ENCODE measurements around the gene ZNHIT1. TPM values are rescaled to one million over a fixed set of nuclear protein-coding genes. Genes with fewer than 3 reads are reported as not detected.

The ZNHIT1 gene
- total and polyA plus RNA-seq, 2 donors (not counting 3 experiments of a cell fraction or from before 2014, with no cell fraction given): 74.1 to 89.9 TPM

DNA sequence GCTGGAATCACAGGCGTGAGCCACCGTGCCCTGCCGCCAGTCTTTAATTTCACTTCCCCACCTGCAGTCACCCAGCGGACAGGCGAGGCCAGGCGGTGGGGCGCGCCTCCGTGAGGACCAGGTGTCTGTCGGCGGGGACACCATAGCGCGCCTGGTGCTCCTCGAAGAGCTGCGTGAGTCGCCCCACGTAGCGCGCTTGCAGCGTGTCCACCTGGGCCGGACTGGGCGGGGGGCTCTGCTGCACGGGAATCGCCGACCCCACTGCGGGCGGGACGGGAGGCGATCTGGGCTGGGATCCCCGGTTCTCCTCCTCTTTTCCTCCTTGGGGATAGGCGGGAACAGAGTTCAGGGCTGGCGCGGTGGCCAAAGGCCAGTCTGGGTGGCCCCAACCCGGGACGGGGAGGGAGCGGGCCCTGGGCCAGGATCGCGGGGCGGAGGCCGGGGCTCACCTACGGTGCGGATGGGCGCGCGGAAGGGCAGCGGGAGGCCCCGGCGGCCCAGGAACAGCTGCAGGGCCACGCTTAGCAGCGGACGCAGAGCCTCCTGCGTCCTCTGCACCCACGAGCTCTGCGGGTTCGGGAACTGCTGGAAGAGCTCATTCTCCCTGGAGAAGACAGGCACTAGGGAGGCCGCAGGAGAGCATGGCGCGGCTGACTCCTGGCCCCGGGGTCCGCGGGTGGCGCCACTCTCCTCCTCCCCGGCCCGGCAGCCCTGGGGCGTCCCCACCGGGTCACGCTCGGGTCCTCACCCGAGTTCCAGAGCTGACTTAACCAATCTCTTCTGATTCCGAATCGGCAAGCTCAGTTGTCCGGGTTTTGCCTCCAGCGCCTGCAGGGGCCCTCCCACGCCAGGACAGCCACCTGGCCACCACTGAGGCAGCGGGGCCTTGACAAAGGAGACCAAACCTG, 16.0 kb upstream of the ZNHIT1 start:
- no peak overlapping the region for H3K27ac ChIP-seq (ENCODE audit: insufficient read depth, low read depth, low read length)
- TF ChIP-seq MYC (IDR thresholded peaks at IDR 0.05; ENCODE audit: low read depth, low read length): no peak
- no peak for TF ChIP-seq FOS (IDR thresholded peaks at IDR 0.05; ENCODE audit: borderline replicate concordance, insufficient read depth, low read length)
- no peak for TF ChIP-seq POLR2AphosphoS5 (IDR thresholded peaks at IDR 0.05; ENCODE audit: insufficient read depth, low read depth, low read length)
- TF ChIP-seq, protein P1, sequence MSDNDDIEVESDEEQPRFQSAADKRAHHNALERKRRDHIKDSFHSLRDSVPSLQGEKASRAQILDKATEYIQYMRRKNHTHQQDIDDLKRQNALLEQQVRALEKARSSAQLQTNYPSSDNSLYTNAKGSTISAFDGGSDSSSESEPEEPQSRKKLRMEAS (IDR thresholded peaks at IDR 0.05; ENCODE audit: insufficient read depth, insufficient read length): no peak
- TF ChIP-seq, protein P2, sequence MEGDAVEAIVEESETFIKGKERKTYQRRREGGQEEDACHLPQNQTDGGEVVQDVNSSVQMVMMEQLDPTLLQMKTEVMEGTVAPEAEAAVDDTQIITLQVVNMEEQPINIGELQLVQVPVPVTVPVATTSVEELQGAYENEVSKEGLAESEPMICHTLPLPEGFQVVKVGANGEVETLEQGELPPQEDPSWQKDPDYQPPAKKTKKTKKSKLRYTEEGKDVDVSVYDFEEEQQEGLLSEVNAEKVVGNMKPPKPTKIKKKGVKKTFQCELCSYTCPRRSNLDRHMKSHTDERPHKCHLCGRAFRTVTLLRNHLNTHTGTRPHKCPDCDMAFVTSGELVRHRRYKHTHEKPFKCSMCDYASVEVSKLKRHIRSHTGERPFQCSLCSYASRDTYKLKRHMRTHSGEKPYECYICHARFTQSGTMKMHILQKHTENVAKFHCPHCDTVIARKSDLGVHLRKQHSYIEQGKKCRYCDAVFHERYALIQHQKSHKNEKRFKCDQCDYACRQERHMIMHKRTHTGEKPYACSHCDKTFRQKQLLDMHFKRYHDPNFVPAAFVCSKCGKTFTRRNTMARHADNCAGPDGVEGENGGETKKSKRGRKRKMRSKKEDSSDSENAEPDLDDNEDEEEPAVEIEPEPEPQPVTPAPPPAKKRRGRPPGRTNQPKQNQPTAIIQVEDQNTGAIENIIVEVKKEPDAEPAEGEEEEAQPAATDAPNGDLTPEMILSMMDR (IDR thresholded peaks at IDR 0.05; ENCODE audit: extremely low read depth in 1 of 2, insufficient read depth in 1 of 2, low read depth in 1 of 2, low read length in 2 of 2): no peak
- no peak for TF ChIP-seq GATA2 (IDR thresholded peaks at IDR 0.05; ENCODE audit: insufficient read depth, insufficient read length, low read depth, low read length)
- no peak for TF ChIP-seq POLR2A (IDR thresholded peaks at IDR 0.05; ENCODE audit: low read depth, low read length)
- TF ChIP-seq JUN (IDR thresholded peaks at IDR 0.05; ENCODE audit: borderline replicate concordance, insufficient read depth, insufficient read length, low read depth): no peak
- no peak for TF ChIP-seq EZH2 (IDR thresholded peaks at IDR 0.05; ENCODE audit: borderline replicate concordance, low read depth, low read length, severe bottlenecking)
- H3K9me1 ChIP-seq (replicated peaks; ENCODE audit: control insufficient read depth, extremely low read depth, insufficient read depth, low read length): no peaks in the 10 kb centered on the region
- no peak overlapping the region for H3K4me2 ChIP-seq (ENCODE audit: insufficient read depth, low read length)
- FAIRE-seq: no peak
- peaks cover 5% of the 10 kb centered on the region for H3K4me1 ChIP-seq (ENCODE audit: control insufficient read depth, extremely low read depth, insufficient read depth, low read length)
- H2AFZ ChIP-seq (ENCODE audit: low read depth, low read length): no peak overlapping the region
- no peaks in the 10 kb centered on the region for H3K9me3 ChIP-seq (replicated peaks; ENCODE audit: control insufficient read depth, insufficient read depth, low read length)
- intact Hi-C loops (cut with micrococcal nuclease) (no loop called here), dilution Hi-C loops (cut with MboI; ENCODE audit: extremely low pct_ligation_motif_present, low sequenced_read_pairs) (no loop called here)
- no TSS peak for BruUV-seq (replicated peaks)
- ChIA-PET CTCF (interaction anchor here (0.6 to 5.2 kb wide), 6 partner anchors 9 to 496 kb away, joined by 3 to 38 read pairs (median 4); partner anchors contain the start of genes FIS1 and POP7), POLR2A (no interaction called here)
- peaks cover 0 to 7% of the 10 kb centered on the region in 2 experiments for H3K36me3 ChIP-seq (ENCODE audit: control insufficient read depth in 2 of 2, extremely low read depth in 1 of 2, insufficient read depth in 2 of 2, low read length in 2 of 2)
- H4K20me1 ChIP-seq (replicated peaks; ENCODE audit: control insufficient read depth, extremely low read depth, insufficient read depth, low read length): no peaks in the 10 kb centered on the region
- no peak for DNase-seq (ENCODE audit: low read depth, low spot score)
- H3K79me2 ChIP-seq (ENCODE audit: control insufficient read depth, insufficient read depth, low read length): no peaks in the 10 kb centered on the region
- peaks cover 28 to 29% of the 10 kb centered on the region in 2 experiments for H3K27me3 ChIP-seq (ENCODE audit: control insufficient read depth in 2 of 2, insufficient read depth in 2 of 2, low read length in 2 of 2)
- no peak overlapping the region for H3K4me3 ChIP-seq (replicated peaks in 1 of 3; ENCODE audit: insufficient read depth in 1 of 3, low read depth in 1 of 3, low read length in 3 of 3)
- no peak overlapping the region for H3K9ac ChIP-seq (replicated peaks; ENCODE audit: extremely low read depth, insufficient read depth, low read length)
